ENCODE results near the gene CD22.

CD22 gene

GRCh38 chr19:35388277-35389054 lies 59.5 kb downstream of the CD22 start:
- DNase-seq (ENCODE audit: low spot score): no peak

GRCh38 chr19:35389192-35389861 lies 60.3 kb downstream of the CD22 start:
- DNase-seq (ENCODE audit: low spot score): no peak

GRCh38 chr19:35392742-35393715 lies 64.0 kb downstream of the CD22 start:
- DNase-seq (ENCODE audit: low spot score): no peak

- no peak for DNase-seq (ENCODE audit: low spot score)
Observed at GRCh38 chr19:35395382-35396199, 66.6 kb downstream of the CD22 start.

GRCh38 chr19:35396240-35396885 lies 67.4 kb downstream of the CD22 start:
- no peak for DNase-seq (ENCODE audit: low spot score)
